Inflammatory macrophage treated with lipopolysaccharide for 4 hours (primary cell): ENCODE measurements around the gene DLGAP1.

Source experiments
- DNase-seq: peaks from one replicate; pipeline ENCODE4 v3.0.0-alpha.2; 2020

The DLGAP1 gene

GRCh38 chr18:4143585-4143984 is 311.5 kb downstream of the DLGAP1 start:
- DNase-seq, result no peak

- no peak for DNase-seq
Measured at GRCh38 chr18:4142876-4143275, 312.2 kb downstream of the DLGAP1 start.

GRCh38 chr18:4134700-4135099 is 320.4 kb downstream of the DLGAP1 start:
- DNase-seq, result no peak

GRCh38 chr18:4130734-4131719 is 324.1 kb downstream of the DLGAP1 start:
- DNase-seq, result no peak

- DNase-seq, result no peak
Measured at GRCh38 chr18:4126939-4127338, 328.2 kb downstream of the DLGAP1 start.

GRCh38 chr18:4125627-4126230 is 329.4 kb downstream of the DLGAP1 start:
- no peak for DNase-seq

GRCh38 chr18:4125224-4125623 is 329.9 kb downstream of the DLGAP1 start:
- DNase-seq, result no peak

- DNase-seq, result no peak
Measured at GRCh38 chr18:4119813-4120212, 335.3 kb downstream of the DLGAP1 start.

GRCh38 chr18:4119127-4119648 is 335.9 kb downstream of the DLGAP1 start:
- DNase-seq, result no peak

- no peak for DNase-seq
Measured at GRCh38 chr18:4108016-4108415, 347.1 kb downstream of the DLGAP1 start.

- no peak for DNase-seq
Measured at GRCh38 chr18:4107049-4107467, 348.0 kb downstream of the DLGAP1 start.

GRCh38 chr18:4106407-4107033 is 348.6 kb downstream of the DLGAP1 start:
- peak; percentile 49 for DNase-seq

- DNase-seq, result no peak
Measured at GRCh38 chr18:4102901-4103300, 352.2 kb downstream of the DLGAP1 start.

- no peak for DNase-seq
Measured at GRCh38 chr18:4101009-4101408, 354.1 kb downstream of the DLGAP1 start.

GRCh38 chr18:4096486-4096885 is 358.6 kb downstream of the DLGAP1 start:
- no peak for DNase-seq

- no peak for DNase-seq
Measured at GRCh38 chr18:4093676-4094075, 361.4 kb downstream of the DLGAP1 start.

GRCh38 chr18:4084382-4084900 is 370.7 kb downstream of the DLGAP1 start:
- DNase-seq, result no peak

GRCh38 chr18:4078246-4078645 is 376.9 kb downstream of the DLGAP1 start:
- no peak for DNase-seq

- no peak for DNase-seq
Measured at GRCh38 chr18:4077721-4078120, 377.4 kb downstream of the DLGAP1 start.

- no peak for DNase-seq
Measured at GRCh38 chr18:4077204-4077603, 377.9 kb downstream of the DLGAP1 start.

GRCh38 chr18:4074647-4075046 is 380.5 kb downstream of the DLGAP1 start:
- no peak for DNase-seq

- DNase-seq, result no peak
Measured at GRCh38 chr18:4069183-4069582, 385.9 kb downstream of the DLGAP1 start.

GRCh38 chr18:4068552-4069158 is 386.5 kb downstream of the DLGAP1 start:
- peak; percentile 44 for DNase-seq
